Chondrocyte (in vitro differentiated cells): ENCODE data around the gene PCYT2. TPM values are rescaled to one million over a fixed set of nuclear protein-coding genes. Genes with fewer than 3 reads are reported as not detected.

ENCODE experiments used
- DNase-seq: peaks from one replicate; pipeline ENCODE4 v3.0.0; 2021; ENCODE audit warnings: mixed read lengths, low spot score
- H3K27ac Mint-ChIP-seq: one replicate; pipeline ENCODE4 v1.8.0; 2021; ENCODE audit warnings: mild to moderate bottlenecking, moderate library complexity, mixed read lengths; ENCODE audit not compliant: unreplicated experiment
- H3K27me3 Mint-ChIP-seq: 2 replicates; pipeline ENCODE4 v1.8.0; 2021; ENCODE audit warnings: low read depth, mixed read lengths
- H3K36me3 Mint-ChIP-seq: 2 replicates; pipeline ENCODE4 v1.8.0; 2021; ENCODE audit warnings: low read depth, mixed read lengths
- H3K4me1 Mint-ChIP-seq: 2 replicates; pipeline ENCODE4 v1.8.0; 2021; ENCODE audit warnings: low read depth, mild to moderate bottlenecking, mixed read lengths
- H3K4me3 Mint-ChIP-seq: one replicate; pipeline ENCODE4 v1.8.0; 2021; ENCODE audit warnings: mild to moderate bottlenecking, moderate library complexity, mixed read lengths; ENCODE audit not compliant: unreplicated experiment
- H3K9me3 Mint-ChIP-seq: 2 replicates; pipeline ENCODE4 v1.8.0; 2021; ENCODE audit warnings: low read depth, mixed read lengths
- CTCF ChIP-seq: fragments of 200-600 bp; sonication (generic); IDR thresholded peaks from 2 replicates; pipeline ENCODE4 v1.5.0; 2021; ENCODE audit warnings: antibody characterized with exemption, mild to moderate bottlenecking, moderate library complexity
- long read RNA-seq: library from polyadenylated mRNA; stranded (forward); transcript quantifications from one replicate; pipeline ENCODE4 v2.0.0, GENCODE V29; 2021
- total RNA-seq: library from RNA; stranded (reverse); gene quantifications from 3 replicates; pipeline ENCODE4 v1.2.1, GENCODE V29; 2021

PCYT2 gene
- total RNA-seq, result 28.5 to 32.5 TPM (median 28.8 TPM) in 3 replicates
- long read RNA-seq, full-length matches to known transcripts, result 84 of 109 reads
- long read RNA-seq, partial matches to known transcripts, result 3 of 109 reads
- long read RNA-seq, other reads (novel, unspliced or antisense), result 22 of 109 reads

- no peak for TF ChIP-seq CTCF
- H3K27me3 Mint-ChIP-seq, result no peaks in the 10 kb centered on the region
- H3K36me3 Mint-ChIP-seq, result peaks cover 13% of the 10 kb centered on the region
- H3K9me3 Mint-ChIP-seq, result no peaks in the 10 kb centered on the region
- peak within 1 kb of the TSS; percentile 77 for H3K4me3 Mint-ChIP-seq
- no peak for DNase-seq
- H3K27ac Mint-ChIP-seq, result peak within 1 kb of the TSS; percentile 54
- peaks cover 15% of the 10 kb centered on the region for H3K4me1 Mint-ChIP-seq
These were observed at the start of gene PCYT2 for GRCh38 chr17:81911277-81911961. TSS of gene PCYT2 (minus strand) at chr17:81911399. CDS start at chr17:81911355, 44 bp downstream.

DNA sequence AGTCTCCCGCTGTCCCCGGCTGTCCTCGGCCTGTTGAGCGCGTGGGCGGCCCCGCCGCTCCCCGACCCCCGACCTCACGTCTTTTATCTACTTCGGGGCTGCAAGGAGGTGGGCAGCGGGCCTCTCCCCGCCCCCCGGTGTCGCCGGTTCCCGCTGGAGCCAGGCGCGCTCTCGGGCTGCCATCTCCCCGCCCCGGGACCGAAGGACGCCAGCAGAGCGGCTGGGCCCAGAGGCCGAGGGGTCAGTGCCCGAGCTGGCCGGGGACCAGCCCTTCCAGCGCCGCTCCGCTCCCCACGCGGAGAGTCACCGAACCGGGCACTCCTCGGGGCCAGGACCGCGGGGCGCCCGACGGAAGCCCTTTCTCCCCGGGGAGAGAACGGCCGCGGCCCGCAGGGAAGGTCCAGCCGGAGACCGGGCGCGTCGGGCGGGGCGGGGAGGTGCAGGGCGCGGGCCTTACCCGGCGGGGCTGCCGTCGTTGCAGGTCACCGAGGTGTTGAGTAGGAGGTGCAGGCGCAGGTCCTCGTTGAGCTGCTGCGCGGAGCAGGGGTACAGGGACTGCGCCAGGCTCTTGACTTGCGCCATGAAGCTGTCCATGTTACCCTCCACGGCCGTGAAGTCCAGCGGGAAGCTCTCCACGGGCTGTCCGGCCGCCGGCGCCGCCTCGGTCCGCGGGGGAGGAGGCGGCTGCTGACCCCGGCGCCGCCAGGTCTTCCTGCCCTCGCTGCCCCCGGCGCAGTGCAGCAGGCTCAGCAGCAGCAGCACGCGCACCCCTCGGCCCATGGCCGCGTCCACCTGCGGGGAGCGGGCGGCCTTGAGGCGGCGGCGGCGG lies 49.1 kb upstream of the PCYT2 start:
- no peak overlapping the region for H3K27ac Mint-ChIP-seq
- peaks cover 32% of the 10 kb centered on the region for H3K27me3 Mint-ChIP-seq
- H3K4me3 Mint-ChIP-seq, result no peak overlapping the region
- no peaks in the 10 kb centered on the region for H3K36me3 Mint-ChIP-seq
- no peaks in the 10 kb centered on the region for H3K9me3 Mint-ChIP-seq
- DNase-seq, result no peak
- H3K4me1 Mint-ChIP-seq, result peaks cover 4% of the 10 kb centered on the region
- no peak for TF ChIP-seq CTCF

DNA sequence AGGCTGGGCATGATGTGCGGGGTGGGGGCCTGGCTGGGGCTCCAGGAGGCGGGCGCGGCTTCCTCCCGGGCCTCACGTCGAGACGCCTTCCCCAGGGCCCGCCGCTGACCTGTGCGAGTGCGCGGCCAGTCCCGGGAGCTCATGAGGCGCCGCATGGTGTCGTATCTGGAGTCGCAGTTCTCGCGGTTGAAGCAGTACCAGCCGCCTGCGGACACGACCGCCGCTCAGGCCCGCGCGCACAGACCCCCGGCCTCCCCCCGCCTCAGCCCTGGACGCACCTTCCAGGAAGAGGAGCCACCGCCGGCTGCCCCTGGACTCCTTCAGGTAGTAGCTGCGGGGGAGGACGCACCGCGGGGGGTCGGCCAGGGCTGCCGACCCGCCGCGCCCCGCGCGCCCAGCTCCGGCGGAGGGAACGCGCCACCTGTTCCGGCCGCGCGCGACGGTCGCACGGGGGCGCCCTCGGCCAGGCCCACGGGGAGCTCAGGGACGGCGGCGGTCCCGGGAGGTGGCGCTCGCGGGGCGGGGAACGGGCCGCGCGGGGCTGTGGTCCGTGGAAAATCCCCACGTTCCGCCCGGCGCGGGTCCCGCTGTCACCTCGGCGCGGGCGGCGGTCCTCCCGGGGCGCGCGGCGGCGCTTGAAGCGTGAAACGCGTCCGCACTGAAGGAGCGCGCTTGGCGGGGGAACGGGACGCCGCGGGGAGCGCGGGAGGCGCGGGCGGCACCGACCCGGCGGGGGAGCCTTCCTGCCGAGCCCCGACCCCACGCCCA lies 48.3 kb upstream of the PCYT2 start:
- Mint-ChIP-seq H3K36me3 (no peaks in the 10 kb centered on the region), H3K4me1 (peaks cover 4% of the 10 kb centered on the region), H3K27me3 (peaks cover 30% of the 10 kb centered on the region), H3K27ac (no peak overlapping the region), H3K9me3 (no peaks in the 10 kb centered on the region), H3K4me3 (no peak overlapping the region)
- DNase-seq, result no peak
- peak; percentile 86 for TF ChIP-seq CTCF

DNA sequence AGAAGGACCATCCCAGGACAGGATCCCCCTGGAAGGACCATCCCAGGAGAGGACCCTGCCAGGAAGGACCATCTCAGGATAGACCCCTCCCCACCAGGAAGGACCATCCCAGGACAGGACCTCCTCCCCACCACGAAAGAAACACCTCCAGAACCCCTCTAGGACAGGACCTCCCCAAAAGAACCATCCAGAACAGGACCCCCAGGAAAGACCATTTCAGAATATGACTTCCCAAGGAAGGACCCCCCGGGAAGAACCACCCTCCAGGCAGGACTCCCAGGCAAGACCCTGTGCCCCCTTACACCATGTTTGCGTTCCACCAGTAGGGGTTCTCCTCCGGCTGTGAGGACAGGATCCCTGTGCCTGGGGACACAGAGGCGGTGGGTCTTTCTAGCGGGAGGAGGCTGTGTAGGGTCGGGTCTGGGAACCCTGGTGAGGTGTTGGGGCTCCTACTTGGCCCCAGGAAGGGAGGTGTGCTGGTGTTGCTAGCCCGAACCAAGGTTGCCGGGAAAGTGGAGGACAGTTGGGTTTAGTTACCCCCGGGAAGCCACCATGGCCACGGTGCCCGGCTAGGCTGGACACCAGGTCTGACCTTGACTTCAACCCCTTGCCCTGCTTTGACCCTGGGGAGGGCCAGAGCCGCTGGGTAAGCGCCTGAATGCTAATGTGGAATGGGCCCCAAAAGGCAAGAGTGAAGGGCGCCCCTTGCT lies 47.6 kb upstream of the PCYT2 start:
- DNase-seq, result no peak
- Mint-ChIP-seq H3K9me3 (no peaks in the 10 kb centered on the region), H3K36me3 (no peaks in the 10 kb centered on the region), H3K4me1 (peaks cover 4% of the 10 kb centered on the region), H3K4me3 (no peak overlapping the region), H3K27ac (no peak overlapping the region), H3K27me3 (peaks cover 23% of the 10 kb centered on the region)
- TF ChIP-seq CTCF, result no peak
